NCI-H2029 (cell line): ENCODE measurements around the gene FKBP5.
"Not testable (repeated sequence)": the region's sequence is repeated elsewhere in the genome, so short reads cannot be mapped to it uniquely, and the experiment has no call there.

ENCODE experiments used
- DNase-seq: peaks from one replicate; lab custom pipeline; 2025; lab: John Stamatoyannopoulos, UW

FKBP5 gene

GRCh38 chr6:35688605-35689322 is at the start of gene FKBP5:
FKBP5 (minus strand) TSS chr6:35688915; CDS start chr6:35642824, 46,091 bp downstream.
- DNase-seq = peak; percentile 54

GRCh38 chr6:35737413-35738211 is 48.9 kb upstream of the FKBP5 start:
- peak; percentile 65 for DNase-seq

- no peak for DNase-seq
Observed at GRCh38 chr6:35736982-35737412, 48.3 kb upstream of the FKBP5 start, which contains the start of gene ARMC12. ARMC12 (plus strand) TSS chr6:35737032; CDS start chr6:35737109, 77 bp downstream.

GRCh38 chr6:35736253-35736894 is 47.7 kb upstream of the FKBP5 start:
- peak; percentile 42 for DNase-seq

- no peak for DNase-seq
Observed at GRCh38 chr6:35735452-35735851, 46.7 kb upstream of the FKBP5 start.

GRCh38 chr6:35734319-35734718 is 45.6 kb upstream of the FKBP5 start:
- not testable (repeated sequence) for DNase-seq

GRCh38 chr6:35733633-35734032 is 44.9 kb upstream of the FKBP5 start:
- DNase-seq = no peak

- DNase-seq = peak; percentile 59
Observed at GRCh38 chr6:35731736-35732532, 43.2 kb upstream of the FKBP5 start.

GRCh38 chr6:35731414-35731735 is 42.7 kb upstream of the FKBP5 start:
- peak; percentile 12 for DNase-seq

- no peak for DNase-seq
Observed at GRCh38 chr6:35730745-35731413, 42.2 kb upstream of the FKBP5 start.

GRCh38 chr6:35729722-35730121 is 41.0 kb upstream of the FKBP5 start:
- DNase-seq = no peak

- peak; percentile 29 for DNase-seq
Observed at GRCh38 chr6:35728683-35729678, 40.3 kb upstream of the FKBP5 start.

- DNase-seq = peak; percentile 76
Observed at GRCh38 chr6:35727935-35728682, 39.4 kb upstream of the FKBP5 start.

- DNase-seq = peak; percentile 35
Observed at GRCh38 chr6:35727231-35727934, 38.7 kb upstream of the FKBP5 start.

GRCh38 chr6:35725721-35726438 is 37.2 kb upstream of the FKBP5 start:
- no peak for DNase-seq

GRCh38 chr6:35725081-35725708 is 36.5 kb upstream of the FKBP5 start:
- no peak for DNase-seq

- no peak for DNase-seq
Observed at GRCh38 chr6:35724471-35724870, 35.8 kb upstream of the FKBP5 start.

GRCh38 chr6:35724059-35724458 is 35.3 kb upstream of the FKBP5 start:
- DNase-seq = no peak
